SK-N-MC (cell line): ENCODE measurements around the gene HK1.
"Not testable (repeated sequence)": the region's sequence is repeated elsewhere in the genome, so short reads cannot be mapped to it uniquely, and the experiment has no call there.

Experiments
- EZH2 ChIP-seq: fragments of 200-600 bp; sonication (generic); IDR thresholded peaks from one replicate; pipeline ENCODE4 v1.6.1; 2017; ENCODE audit warnings: antibody characterized with exemption
- POLR2AphosphoS5 ChIP-seq: IDR thresholded peaks from 2 replicates; pipeline ENCODE4 v1.6.1; 2012; ENCODE audit warnings: mild to moderate bottlenecking, low read depth, low read length, borderline replicate concordance

DNA sequence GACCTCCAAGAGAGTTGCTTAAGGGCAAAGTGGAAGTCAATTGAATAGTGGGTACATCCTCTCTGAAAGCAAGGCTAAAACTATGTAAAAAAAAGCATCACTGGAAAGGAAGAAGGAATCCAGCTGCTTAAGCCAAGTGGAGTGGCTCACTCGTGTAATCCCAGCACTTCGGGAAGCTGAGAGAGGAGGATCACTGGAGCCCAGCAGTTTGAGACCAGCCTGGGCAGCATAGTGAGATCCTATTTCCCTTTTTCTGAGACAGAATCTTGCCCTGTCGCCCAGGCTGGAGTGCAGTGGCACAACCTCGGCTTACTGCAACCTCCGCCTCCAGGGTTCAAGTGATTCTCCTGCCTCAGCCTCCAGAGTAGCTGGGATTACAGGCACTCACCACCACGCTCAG is 6.1 kb downstream of the HK1 start:
- TF ChIP-seq POLR2AphosphoS5, EZH2: not testable (repeated sequence)
